ENCODE measurements around the gene SLC23A2.

Gene SLC23A2

DNA sequence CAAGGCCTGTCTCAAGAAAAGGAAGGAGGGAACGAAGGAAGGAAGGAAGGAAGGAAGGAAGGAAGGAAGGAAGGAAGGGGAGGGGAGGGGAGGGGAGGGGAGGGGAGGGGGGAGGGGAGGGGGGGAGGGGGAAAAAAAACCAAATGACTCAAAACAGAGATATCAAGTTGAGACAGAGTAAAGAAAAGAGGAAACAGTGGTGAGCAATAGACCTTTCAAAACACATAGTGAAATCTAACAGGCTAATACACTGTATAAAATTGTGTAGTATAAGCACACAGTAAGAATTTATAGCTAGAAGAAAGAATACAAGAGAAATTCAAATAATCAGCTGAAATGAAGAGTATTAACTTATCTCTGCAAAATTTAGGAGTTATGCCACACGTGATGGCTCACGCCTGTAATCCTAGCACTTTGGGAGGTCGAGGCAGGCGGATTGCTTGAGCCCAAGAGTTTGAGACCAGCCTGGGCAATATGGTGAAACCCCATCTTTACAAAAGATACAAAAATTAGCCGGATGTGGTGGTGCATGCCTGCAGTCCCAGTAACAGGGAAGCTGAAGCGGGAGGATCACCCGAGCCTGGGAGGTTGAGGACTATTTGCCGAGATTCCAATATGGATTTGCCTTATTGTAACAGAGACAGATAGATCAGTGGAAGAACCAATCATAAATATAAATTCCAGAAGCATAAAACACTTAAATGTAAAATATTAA lies 156.4 kb downstream of the SLC23A2 start:
- no peak for DNase-seq (ENCODE audit: low spot score)

DNA sequence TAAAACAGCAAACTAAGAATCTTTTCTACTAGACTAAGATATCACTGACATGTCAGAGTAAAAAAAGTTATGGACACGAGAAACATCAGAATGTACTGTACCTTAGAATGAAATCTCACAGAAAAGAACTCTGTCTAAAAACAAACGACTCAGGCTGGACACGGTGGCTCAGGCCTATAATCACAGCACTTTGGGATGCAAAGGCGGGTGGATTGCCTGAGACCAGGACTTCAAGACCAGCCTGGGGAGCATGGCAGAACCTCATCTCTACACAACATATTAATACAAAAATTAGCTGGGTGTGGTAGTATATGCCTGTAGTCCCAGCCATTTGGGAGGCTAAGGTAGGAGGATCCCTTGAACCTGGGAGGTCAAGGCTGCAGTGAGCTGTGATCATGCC lies 157.0 kb downstream of the SLC23A2 start:
- DNase-seq (ENCODE audit: low spot score): no peak

DNA sequence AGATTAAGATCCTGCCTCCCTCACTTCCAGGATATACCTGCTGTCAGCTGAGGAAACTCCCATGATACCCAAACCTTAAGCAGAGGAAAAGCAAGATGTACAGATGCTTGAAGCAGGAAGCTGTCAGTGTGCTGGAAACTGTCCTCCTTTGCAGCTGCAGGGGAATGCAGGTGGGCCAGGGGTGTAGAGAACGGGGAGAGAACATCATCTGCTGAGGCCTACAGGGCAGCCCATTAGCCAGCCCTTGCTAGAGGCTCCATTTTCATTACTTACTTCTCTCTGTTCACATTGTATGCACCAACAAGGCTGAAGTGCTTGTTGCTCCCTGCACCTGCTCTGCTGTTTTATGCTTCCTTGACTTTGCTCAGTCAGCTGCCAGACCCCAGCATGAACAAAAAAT lies 160.5 kb downstream of the SLC23A2 start:
- DNase-seq (ENCODE audit: low spot score): no peak

DNA sequence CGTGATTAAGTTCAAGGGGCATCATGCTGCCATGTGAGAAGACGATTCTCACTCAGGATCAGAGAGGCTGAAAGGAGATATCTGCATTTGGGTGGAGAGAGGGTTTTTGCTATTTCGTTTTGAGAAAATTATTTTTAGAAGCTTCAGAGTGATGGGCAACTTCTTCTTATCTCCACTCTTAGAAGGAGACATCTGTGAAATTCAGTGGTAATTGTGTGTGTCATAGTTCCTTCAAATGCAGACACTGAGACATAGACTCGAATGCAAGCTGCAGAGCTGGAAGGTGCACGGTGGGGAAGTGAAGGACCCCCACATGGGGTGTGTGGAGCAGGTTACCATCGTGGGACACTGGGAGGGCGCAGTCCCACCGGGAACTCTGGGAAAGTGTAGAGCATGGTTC lies 162.8 kb downstream of the SLC23A2 start:
- DNase-seq (ENCODE audit: low spot score): no peak

DNA sequence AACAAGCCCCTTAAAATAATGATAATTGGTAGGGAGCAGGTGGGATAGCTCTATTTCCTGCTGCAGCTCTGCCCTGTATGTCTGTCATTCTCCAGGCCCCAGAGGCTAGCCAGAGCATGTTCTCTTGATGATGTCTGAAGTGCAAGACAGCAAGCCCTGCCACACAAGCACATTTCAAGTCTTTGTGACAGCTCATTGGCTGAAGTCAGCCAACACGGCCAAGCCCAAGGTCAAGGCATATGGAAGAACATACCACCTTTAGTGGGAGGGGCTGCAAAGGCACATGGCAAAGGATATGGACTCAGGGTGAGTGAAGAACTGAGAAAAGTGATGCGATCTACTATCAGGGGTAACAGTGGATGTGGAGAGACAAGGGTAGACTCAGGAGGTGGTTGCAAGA lies 163.6 kb downstream of the SLC23A2 start:
- no peak for DNase-seq (ENCODE audit: low spot score)

DNA sequence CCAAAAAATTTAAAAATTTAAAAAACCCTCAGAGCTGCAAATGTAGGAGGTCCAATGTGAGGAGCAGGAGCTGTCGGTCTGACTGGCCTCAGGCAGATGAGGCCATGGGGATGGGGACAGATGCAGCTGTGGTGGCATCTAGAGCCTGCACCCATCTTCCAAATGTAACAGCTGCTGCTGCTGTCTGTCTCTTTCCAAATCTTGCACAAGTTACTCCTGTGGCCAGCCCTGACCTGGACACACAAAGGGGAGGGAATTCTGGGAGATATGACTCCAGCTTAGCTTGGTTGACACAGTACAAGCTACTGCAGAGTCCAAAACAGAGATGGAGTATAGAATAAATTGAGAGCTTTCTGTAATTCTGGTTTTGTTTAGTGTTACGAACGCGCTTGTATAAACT lies 164.4 kb downstream of the SLC23A2 start:
- DNase-seq (ENCODE audit: low spot score): no peak

DNA sequence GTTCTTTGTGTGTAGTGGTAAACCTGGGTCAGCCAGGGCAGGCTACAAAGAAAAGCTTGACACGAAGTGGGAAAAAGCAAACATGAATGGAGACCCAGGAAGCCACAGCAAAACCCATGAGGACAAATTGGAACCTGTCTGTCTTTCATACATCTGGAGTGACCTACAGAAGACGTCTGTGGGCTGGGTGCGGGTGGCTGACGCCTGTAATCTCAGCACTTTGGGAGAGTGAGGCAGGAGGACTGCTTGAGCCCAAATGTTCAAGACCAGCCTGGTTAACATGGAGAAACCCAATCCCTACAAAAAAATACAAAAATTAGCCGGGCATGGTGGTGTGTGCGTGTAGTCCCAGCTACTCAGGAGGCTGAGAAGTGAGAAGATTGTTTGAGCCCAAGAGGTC lies 164.8 kb downstream of the SLC23A2 start:
- no peak for DNase-seq (ENCODE audit: low spot score)

DNA sequence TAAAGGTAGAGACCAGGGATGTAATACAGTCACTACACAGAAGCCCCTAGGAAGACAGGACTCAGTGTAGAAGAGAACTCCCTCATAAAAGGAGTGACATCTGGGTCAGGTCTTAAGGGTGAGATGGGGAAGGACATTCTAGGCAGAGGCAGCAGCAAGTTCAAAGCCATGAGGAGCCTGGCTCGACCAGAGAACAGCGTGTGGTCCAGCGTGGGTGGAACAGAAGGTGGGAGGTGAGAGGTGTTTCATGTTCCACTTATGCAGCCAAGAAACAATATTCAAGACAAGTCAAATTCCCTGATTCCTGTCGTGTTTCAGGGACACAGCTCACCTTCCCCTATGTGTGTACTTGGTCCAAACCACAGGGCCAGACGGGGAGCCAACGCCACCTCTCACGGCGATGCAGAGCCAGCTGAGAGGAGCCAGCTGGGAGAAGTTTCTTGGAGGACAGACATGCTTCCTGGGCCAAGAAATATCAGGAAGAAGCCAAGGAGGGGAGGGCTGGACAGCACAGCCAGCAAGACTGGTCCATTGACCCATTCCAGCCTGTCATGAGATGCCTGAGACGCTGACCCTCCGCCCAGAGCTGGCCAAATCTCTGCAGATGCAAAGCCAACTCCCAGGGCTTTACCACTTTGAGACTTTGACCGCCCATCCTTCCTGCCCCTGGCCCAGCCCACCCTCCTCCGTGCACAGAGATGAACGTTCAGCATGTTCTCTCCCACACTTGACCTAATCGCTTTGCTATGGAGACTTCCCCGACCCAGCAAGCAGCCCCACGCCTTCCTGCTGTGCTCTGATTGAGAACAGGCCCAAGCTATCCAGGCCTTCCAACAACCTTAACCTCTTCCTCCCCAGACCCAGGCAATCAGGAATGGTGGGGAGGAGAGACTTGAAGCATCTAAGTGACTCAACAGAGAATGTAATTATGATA lies 165.8 kb downstream of the SLC23A2 start:
- DNase-seq (ENCODE audit: low spot score): no peak

DNA sequence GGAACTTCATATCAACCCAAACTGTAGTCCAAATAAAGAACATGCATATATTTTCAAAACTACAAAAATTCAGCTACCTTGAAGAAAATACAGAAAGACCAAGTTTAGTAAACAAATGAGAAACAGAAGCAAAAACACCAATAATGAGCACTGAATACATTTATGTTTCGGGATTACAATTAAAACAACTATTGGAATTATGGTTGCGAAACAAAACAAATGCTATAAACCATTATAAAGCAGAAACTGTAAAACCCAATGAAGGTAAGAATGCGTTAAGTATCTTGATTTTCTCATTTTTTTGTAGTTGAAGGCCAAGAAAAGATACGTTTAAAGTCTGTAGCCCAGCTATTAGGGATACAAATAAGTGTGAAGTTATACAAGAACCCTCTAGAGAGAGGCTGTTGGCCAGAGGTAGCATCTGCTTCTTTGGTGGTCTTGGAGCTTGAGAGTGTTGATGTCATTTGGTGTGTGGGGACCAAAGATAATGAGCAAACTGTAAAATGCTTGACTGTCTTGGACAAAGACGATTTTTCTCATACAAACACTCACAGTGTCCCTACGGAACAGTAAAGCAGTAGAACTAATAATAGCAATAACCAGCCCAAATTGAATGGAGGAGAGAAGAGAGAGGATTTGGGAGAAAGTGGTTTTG lies 168.1 kb downstream of the SLC23A2 start:
- DNase-seq (ENCODE audit: low spot score): no peak

DNA sequence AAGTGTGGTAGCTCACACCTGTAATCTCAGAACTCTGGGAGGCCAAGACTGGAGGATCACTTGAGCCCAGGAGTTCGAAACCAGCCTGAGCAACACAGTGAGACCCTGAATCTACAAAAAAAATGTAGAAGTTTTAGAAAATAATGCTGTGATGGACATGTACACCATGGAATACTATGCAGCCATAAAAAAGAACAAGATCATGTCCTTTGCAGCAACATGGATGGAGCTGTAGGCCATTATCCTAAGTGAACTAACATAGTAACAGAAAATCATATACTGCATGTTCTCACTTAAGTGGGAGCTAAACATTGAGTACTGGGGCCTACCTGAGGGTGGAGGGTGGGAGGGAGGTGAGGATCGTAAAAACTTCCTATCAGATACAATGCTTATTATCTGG lies 168.8 kb downstream of the SLC23A2 start:
- DNase-seq (ENCODE audit: low spot score): no peak

DNA sequence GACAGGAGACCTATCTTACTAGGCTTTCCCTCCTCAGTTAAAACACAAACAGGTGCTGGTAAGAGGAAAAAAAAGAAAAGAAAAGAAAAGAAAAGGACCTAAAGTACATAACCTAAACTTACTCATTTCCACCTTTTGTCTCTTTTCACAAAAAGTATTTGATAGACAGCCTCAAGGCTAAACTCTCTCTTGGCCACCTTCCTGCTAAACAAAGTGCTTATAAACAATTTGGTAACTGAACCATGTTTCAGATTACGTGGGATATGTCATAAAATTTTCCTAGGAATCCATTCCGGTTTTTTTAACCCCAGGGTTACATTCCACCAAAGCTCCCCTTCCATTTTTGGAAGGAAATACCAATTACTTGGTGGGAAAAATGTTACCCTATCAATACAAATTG lies 170.6 kb downstream of the SLC23A2 start:
- no peak for DNase-seq (ENCODE audit: low spot score)

DNA sequence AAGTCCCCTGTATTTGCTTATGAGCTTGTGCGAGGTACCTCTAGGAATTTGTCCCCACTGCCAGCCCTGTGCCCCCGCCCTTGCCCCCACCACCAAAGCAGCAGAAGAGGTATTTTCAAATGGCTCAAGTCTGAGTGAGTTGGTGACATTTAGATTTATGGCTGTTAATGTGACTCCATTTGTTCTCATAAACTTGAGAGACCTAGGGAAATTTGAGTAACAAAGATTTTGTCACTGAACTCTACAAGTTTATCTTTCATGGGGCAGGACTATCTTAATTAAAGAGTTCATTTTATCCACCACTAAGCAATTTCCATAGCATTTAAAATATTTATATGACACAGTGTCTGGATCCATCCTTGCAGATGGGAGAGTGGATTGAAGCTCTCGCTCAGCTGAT lies 171.1 kb downstream of the SLC23A2 start:
- DNase-seq (ENCODE audit: low spot score): no peak

DNA sequence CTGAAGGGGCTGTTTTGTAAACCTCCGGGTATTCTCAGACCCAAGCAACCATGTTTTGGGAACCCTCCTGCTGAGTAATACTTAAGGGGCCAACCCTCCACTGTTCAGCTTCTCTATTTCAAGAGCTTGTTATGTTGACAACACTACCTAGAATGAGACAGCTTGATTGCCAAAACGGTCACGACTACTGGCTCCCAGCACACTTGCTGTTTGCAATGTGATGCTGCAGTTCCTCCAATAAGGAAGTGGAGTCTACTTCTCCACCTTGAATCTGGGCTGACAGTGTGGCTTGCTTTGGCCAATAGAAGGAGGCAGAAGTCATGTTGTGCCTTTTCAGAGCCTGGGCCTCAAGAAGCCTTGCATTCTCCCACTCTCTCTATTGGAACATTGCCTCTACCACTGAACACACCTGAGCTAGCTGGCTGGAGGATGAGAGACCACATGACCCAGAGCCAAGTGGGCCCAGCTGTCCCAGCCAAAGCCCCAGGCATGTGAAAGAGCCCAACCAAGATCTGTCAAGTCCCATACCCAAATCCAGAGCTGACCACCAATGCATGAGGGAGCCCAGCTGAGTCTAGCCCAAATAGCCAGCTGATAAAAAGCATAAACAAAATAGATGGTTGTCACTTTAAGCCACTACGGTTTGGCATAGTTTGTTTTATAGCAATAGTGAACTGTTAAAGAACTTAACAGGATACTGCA lies 171.6 kb downstream of the SLC23A2 start:
- DNase-seq (ENCODE audit: low spot score): no peak

DNA sequence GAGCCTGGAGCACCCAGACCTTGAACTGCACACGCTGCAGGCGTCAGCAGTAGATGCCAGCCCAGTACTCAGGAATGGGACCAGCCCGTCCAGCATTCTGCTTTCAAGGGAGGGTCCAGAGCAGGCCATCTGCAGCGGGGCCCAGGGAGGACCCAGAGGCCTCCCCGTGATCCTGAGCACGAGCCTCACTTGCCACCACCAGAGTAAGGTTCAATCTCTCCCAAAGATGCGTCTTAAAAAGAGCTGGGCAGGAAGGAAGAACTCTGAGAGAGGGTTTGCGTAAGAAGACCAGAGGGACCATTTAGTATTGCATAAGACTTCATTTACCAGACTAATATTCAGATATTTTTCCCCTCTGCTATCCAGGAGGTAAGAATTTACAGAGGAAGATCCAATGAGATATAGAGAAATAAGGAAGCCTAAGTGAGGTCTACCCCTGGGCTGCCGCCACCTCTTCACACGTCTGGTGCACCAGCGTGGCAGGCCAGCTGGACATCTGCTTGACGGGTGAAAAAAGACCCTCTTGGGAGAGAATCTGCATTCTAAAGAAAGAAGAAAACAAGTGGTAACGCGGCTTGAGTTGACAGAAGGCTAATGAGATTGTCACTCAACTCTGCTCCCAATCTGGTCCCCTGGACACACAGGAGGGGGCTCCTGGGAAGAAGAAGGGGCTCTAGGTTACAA lies 172.3 kb downstream of the SLC23A2 start:
- no peak for DNase-seq (ENCODE audit: low spot score)

DNA sequence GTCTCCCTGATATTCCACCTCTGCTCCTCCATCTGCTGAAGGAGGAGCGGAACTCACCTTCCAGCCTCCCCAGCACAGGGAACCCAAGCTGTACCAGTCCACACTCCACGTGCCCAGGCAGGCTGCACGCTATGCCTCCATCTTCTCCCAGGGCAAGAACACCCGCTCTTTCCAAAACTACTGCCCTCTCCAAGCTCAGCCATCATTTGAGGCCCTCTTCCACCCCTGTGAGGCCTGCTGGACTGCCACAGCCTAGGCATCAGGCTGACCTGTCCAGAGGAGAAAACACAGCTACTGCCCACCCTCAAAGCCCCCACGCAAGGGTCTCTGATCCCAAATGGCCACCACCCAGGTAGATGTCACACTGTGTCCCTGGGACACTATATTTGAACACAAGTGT lies 179.7 kb downstream of the SLC23A2 start:
- no peak for DNase-seq (ENCODE audit: low spot score)

DNA sequence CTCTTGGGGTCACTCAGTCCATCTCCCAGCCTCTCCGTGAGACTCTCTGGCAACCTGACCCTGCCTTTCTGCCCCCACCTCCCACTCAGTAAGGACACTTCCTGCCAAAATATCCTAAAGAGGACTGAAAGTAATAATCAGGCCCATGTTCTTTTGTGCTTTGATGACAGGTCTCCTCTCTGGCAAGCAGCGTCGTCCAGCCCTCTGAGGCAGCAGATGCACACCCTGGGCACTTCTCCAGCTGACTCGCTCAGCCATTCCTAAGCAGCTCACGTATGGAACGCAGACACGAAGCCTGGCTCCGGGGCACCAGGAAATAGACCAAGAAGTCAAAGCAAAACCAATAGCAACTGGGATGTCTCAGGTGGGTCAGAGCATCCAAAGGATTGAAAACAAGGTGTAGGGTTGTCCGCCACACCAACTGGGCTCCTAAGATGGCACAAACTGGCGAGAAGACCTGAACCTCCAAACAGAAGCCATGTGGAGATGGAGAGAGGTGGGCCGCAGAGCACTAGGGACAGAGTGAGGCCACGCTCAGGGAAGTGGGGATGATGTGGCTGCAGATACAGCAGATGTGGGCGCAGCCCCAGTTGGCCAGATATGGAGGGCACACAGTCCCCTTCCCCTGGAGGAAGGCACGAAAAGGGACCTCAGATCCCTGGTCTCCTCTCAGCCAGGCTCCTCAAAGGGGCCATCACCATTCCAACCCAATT lies 180.3 kb downstream of the SLC23A2 start:
- DNase-seq (ENCODE audit: low spot score): no peak

DNA sequence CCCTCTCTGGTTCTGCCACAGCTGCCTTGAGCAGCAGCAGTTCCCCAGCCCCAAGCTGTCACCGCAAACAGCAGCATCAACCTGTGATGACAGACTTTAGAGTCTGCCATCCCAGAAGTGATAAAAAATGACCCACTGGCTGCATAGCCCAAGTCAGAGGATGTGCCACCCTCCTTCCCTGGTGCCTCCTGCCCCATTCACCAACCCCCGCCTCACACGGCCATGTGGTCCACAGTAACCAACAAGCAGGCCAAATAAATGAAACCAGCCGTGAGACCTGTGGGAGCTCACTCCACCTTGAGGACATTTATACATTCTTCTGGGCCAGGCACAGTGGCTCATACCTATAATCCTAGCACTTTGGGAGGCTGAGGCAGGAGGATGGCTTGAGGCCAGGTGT lies 181.4 kb downstream of the SLC23A2 start:
- no peak for DNase-seq (ENCODE audit: low spot score)

DNA sequence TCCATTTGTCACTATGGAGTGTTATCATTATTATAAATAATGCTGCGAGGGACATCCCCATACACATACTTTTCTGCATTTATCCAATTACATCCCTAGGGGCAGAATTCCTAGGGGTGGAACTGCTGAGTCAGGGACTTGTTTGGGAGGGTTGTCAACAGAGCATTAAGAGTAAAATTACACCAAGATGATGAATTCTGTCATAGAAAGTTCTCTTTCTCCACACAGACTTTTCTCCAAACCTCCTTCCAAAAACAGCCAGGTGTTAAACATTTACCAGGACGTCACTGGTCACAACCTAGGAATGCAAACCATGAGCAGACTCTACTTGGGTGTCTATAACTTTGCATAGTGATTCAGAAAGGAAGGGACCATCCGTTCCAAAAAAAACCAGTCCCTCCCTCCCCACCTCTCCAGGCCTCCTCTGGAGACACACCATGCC lies 184.1 kb downstream of the SLC23A2 start:
- DNase-seq (ENCODE audit: low spot score): no peak

DNA sequence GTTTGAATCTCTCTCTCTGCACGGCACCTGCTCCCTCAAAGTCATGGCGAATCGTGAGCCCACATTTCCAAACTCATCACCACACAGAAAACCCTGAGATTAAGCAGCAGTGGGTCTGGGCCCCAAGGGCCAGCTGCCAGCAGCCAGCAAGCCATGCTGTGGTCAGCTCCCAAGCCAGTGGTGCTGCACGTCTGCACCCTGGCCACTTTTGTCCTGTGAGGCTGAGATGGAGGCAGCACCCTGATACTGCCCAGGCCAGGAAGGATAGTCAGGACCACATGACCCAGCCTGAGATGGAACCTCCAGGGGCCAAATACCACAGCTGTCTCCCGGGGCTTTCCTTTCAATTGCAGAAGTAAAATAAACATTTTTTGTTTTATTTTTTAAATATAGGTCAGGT lies 185.7 kb downstream of the SLC23A2 start:
- no peak for DNase-seq (ENCODE audit: low spot score)

DNA sequence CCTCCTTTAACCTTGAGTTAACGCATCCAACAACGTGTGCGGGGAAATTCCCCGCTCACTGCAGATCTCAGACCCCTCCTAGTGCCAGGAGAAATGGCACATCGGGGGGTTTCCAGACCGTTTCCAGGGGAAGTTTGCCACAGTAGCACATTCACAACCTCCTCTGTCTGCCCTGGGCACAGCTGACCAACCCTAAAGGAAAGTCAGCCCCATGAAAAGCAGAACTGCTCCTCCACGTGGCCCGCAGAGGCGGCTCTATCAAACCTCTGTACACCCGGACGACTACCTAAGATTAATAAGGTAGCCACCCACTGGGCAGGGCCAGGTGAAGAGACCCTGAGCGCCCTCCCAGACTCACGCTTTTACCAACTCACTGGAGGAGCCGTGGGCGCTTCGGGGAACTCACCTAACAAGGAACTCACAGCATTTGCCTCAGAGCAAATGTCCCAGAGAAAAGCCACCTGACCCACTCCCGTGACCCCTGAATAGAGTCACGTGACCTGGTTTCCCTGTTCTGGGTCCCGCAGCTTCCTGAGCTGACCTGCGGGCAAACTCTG lies 186.5 kb downstream of the SLC23A2 start:
- DNase-seq (ENCODE audit: low spot score): no peak

All from hematopoietic multipotent progenitor cell treated with erythropoietin and hydrocortisone succinate and interleukin-3 and kit ligand, for 15 days (in vitro differentiated cells).